ENCODE data around the gene RAD23A. TPM values are rescaled to one million over a fixed set of nuclear protein-coding genes. Genes with fewer than 3 reads are reported as not detected.
"Not testable (repeated sequence)": the region's sequence is repeated elsewhere in the genome, so short reads cannot be mapped to it uniquely, and the experiment has no call there.

RAD23A gene
- total RNA-seq, result 96.5 TPM

- DNase-seq (ENCODE audit: low spot score), result peak; percentile 97
Observed at GRCh38 chr19:12945479-12946091, at the start of gene RAD23A. RAD23A (plus strand) TSS chr19:12945862; CDS start chr19:12945949, 87 bp downstream.

- no peak for DNase-seq (ENCODE audit: low spot score)
Observed at GRCh38 chr19:12896460-12896859, 49.2 kb upstream of the RAD23A start.

GRCh38 chr19:12899891-12900518 lies 45.7 kb upstream of the RAD23A start:
- DNase-seq (ENCODE audit: low spot score), result no peak

GRCh38 chr19:12907166-12907565 lies 38.5 kb upstream of the RAD23A start:
- no peak for DNase-seq (ENCODE audit: low spot score)

GRCh38 chr19:12912571-12912970 lies 33.1 kb upstream of the RAD23A start:
- DNase-seq (ENCODE audit: low spot score), result no peak

GRCh38 chr19:12913011-12913561 lies 32.6 kb upstream of the RAD23A start:
- peak; percentile 80 for DNase-seq (ENCODE audit: low spot score)

- DNase-seq (ENCODE audit: low spot score), result no peak
Observed at GRCh38 chr19:12913851-12914690, 31.6 kb upstream of the RAD23A start.

- DNase-seq (ENCODE audit: low spot score), result not testable (repeated sequence)
Observed at GRCh38 chr19:12915860-12916259, 29.8 kb upstream of the RAD23A start.

GRCh38 chr19:12918253-12918652 lies 27.4 kb upstream of the RAD23A start:
- no peak for DNase-seq (ENCODE audit: low spot score)

- DNase-seq (ENCODE audit: low spot score), result no peak
Observed at GRCh38 chr19:12921047-12921446, 24.6 kb upstream of the RAD23A start.

- no peak for DNase-seq (ENCODE audit: low spot score)
Observed at GRCh38 chr19:12922959-12923358, 22.7 kb upstream of the RAD23A start.

- DNase-seq (ENCODE audit: low spot score), result no peak
Observed at GRCh38 chr19:12924621-12925310, 20.9 kb upstream of the RAD23A start.

GRCh38 chr19:12930002-12930645 lies 15.5 kb upstream of the RAD23A start:
- no peak for DNase-seq (ENCODE audit: low spot score)

- DNase-seq (ENCODE audit: low spot score), result no peak
Observed at GRCh38 chr19:12932392-12933286, 13.0 kb upstream of the RAD23A start.

- peak; percentile 94 for DNase-seq (ENCODE audit: low spot score)
Observed at GRCh38 chr19:12933287-12934072, 12.2 kb upstream of the RAD23A start, which contains the start of gene FARSA. FARSA (minus strand) TSS chr19:12933711; CDS start chr19:12933696, 15 bp downstream.

- DNase-seq (ENCODE audit: low spot score), result no peak
Observed at GRCh38 chr19:12935071-12935470, 10.6 kb upstream of the RAD23A start.

GRCh38 chr19:12936582-12936981 lies 9.1 kb upstream of the RAD23A start:
- DNase-seq (ENCODE audit: low spot score), result no peak

GRCh38 chr19:12937093-12937926 lies 8.4 kb upstream of the RAD23A start:
- DNase-seq (ENCODE audit: low spot score), result no peak

All from ureter (tissue), 1 donor.